DMS114 treated with DMSO at 0.1 percent for 48 hours (cell line): ENCODE measurements around the gene ERH.
"Not testable (repeated sequence)": the region's sequence is repeated elsewhere in the genome, so short reads cannot be mapped to it uniquely, and the experiment has no call there.

Source experiments
- DNase-seq: peaks from one replicate; lab custom pipeline; 2025; ENCODE audit not compliant: unreplicated experiment; lab: John Stamatoyannopoulos, UW

The ERH gene

GRCh38 chr14:69398818-69399210 lies 715 bp upstream of the ERH start:
- no peak for DNase-seq

DNA sequence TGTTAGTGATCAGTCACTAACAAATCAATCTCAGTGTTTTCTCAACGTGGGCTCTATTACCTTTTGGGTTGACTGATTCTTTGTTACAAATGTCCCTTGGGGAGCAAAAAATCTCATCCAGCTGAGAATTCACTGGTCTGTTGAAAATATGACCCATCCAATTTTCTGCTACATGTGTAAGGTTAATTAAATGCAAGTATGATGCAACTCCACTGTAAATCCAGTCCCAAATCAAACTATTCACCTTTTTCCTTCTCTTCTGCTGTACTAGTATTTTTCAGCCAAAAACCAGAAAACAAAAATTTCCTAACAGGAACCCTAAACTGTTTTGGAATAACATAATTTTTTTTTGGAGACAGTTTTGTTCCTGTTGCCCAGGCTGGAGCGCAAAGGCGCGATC lies 2.2 kb downstream of the ERH start:
- no peak for DNase-seq

DNA sequence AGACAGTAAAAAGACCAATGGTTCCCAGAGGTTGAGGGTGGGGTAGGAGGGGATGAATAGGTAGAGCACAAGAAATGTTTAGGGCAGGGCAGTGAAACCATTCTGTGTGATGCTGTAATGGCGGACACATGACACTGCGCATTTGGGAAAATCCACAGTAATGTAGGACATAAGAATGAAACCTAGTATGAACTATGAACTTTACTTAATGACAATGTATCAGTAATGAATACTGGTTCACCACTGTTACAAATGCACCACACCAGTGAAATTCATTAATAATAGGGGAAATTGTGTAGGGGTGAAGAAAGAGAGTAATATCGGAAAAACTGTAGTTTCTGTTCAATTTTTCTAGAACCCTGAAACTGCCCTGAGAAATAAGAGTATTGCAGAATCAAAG lies 5.6 kb downstream of the ERH start:
- no peak for DNase-seq

DNA sequence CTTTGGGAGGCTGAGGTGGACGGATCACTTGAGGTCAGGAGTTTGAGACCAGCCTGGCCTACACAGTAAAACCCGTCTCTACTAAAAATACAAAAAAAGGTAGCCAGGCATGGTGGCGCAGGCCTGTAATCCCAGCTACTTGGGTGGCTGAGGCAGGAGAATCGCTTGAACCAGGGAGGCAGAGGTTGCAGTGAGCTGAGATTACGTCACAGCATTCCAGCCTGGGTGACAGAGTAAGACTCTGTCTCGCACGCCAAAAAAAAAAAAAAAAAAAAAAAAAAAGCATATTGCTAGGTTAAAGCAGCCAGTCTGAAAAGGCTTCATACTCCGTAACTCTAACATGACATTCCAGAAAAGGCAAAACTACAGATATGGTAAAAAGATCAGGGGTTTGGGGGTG lies 6.7 kb downstream of the ERH start:
- not testable (repeated sequence) for DNase-seq

GRCh38 chr14:69387311-69387710 lies 10.8 kb downstream of the ERH start:
- no peak for DNase-seq

DNA sequence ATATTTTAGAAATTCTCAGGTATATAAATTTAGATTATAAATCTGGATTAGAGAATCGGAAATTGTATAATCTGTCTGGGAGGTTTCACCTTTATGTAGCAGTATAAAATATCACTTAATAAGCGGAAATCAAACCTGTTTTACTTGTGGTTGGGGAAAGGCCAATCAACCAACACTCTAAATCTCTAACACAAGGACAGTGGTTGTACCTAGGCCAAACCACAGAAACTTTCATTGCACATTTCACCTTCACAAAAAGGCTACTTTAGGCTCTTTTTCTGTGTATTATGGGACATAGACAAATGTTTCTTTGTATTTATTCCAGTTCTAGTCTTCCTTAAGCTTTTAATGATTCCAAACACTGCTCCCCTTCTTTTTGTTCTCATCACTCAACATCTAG lies 19.8 kb downstream of the ERH start:
- DNase-seq: no peak

DNA sequence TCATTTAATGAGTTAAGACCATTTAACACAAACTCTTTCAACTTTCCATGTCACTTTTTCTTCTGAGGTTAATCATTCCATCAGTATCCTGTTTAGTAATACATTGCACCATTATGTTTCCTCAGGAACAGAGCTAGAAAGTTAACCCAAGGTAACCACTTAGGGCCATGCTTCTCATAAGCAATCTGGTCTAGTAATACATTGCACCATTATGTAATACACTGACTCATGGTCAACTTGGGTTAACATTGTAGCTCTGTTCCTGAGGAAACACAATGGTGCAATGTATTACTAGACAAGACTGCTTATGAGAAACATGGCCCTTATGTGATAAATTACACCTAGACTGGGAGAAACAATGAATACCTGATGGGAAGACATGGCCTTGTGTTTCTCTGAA lies 21.7 kb downstream of the ERH start:
- DNase-seq: no peak

GRCh38 chr14:69375722-69376121 lies 22.4 kb downstream of the ERH start:
- DNase-seq: no peak

GRCh38 chr14:69375182-69375581 lies 22.9 kb downstream of the ERH start:
- no peak for DNase-seq

GRCh38 chr14:69374235-69374634 lies 23.9 kb downstream of the ERH start:
- no peak for DNase-seq

DNA sequence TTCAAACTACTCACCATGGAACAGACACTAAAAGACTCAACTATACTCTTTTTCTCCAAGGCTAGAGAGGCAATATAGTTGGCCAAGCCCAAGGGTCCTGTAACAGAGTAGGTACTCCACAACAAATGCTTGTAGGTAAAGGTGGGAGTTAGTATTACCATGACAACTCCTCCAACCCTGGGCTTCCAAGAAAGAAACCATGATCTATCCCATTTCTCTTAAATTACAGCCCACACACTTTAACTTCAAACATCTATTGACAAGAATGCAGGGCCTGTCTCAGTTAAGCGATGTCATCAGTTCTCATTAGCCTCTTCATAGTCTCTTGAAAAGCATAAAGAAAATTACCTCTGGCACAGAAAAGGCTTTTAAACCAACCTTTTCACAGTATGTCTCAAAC lies 25.0 kb downstream of the ERH start:
- DNase-seq: no peak

GRCh38 chr14:69372146-69372545 lies 26.0 kb downstream of the ERH start:
- no peak for DNase-seq

- DNase-seq: no peak
These were observed 28.0 kb downstream of the ERH start for GRCh38 chr14:69370061-69370460.

GRCh38 chr14:69368381-69368780 lies 29.7 kb downstream of the ERH start:
- no peak for DNase-seq

DNA sequence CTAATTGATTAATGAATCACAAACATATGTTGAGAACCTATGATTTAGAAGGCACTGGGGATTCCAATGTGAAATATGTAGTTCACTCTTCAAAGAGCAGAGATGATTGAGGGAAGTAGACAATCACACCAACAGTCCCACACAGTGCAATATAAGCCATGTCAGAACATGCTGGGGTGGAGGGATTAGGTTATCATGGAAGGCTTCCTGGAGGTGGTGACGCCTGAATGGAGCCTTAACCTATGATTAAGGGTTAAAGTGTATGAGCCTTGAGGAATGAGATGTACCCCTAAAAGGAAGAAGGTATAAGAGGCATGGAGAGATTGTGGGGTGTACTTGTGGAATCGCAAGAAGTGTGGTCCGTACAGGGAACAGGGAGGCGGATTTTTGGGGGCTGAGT lies 31.3 kb downstream of the ERH start:
- no peak for DNase-seq

DNA sequence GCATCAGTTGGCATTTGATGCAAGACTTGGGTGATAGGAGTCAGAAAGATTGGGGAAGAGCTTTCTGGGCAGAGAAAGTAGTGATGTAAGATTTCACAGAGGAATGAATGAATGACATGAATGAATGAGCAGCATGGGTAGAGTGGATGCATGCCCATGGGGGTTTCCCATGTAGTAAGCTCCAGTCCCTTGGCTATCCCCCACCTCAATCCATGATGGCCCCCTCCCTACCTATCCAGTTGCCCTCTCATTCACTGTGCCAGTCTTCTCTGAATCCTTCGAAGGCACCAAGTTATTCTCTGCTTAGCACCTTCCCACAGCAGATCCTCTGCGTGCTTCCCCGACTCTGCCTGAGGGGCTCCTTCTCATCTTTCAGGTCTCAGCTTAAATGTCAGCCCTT lies 32.0 kb downstream of the ERH start:
- DNase-seq: no peak

DNA sequence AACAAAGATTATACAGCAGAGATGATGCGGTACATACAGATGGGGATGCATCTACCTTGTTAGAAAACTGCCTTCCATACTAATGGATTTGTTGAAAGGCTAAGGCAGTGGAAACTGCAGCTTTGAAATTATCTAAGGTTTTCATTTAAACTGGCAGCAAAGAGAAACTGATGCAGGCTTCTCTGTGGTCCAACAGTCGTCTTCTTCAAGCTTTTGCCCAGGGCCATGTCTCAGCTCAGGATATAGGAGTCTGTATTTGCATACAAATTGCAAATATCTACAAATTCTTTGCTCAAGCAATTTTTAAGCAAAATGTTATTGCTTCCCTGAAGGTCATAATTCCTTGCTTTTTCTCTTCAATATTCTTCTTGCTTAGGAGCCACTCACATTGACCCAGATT lies 33.7 kb downstream of the ERH start:
- no peak for DNase-seq

- no peak for DNase-seq
These were observed 34.1 kb downstream of the ERH start for GRCh38 chr14:69363964-69364363.

DNA sequence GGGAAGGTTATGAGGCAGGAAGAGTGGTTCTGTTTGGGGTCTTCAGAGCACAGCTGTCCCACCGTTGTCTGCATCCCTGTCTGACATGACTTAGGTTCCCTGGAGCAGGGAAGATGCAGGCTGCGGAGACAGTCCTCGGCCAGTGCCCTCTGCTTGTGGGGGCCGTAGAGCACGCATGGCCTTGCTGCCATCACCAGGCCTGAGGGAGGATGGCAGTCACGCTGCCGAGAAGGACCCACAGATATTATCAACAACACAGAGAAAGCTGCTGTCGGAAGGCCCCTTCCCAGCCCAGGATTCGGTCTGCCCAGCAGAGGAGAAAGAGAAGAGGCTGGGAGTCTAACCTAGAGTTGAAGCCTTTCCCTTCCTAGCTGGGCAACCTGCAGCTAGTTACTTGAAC lies 35.0 kb downstream of the ERH start:
- DNase-seq: no peak

- no peak for DNase-seq
These were observed 37.5 kb downstream of the ERH start for GRCh38 chr14:69360438-69361108.

- no peak for DNase-seq
These were observed 39.1 kb downstream of the ERH start for GRCh38 chr14:69358966-69359365.

DNA sequence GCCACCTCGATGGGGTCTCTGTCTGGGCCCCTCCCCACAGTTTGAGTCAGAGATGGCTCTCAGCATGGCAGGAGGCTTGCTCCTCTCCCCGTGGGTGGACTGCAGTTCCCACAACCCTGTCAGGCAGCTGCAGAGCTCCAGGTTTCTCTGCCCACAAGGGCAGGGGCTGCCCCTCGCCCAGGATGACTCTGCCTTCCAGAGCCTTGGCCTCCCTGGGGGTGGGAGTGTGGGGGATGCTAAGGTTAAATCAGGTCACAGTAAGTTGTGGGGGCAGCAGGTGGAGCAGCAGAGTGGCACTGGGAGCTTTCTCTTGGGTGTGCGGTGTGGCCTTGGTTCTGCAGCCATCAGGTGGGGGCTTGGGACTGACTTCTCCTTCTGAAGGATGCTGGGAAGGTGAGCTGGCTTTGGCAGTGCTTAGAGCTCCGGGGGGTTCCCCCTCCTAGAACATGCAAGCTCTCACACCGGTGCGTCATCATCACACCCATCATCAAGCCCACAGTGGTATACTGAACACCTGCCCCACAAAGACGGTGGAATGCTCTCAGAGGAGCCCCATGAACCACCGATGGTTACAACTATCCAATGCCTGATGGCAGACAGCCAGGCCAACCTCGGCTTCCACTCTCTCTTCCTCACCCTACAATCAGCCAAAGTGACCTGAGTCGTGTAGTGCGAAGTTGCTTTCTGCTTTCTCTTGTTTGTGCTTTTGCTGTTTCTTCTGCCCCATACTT lies 39.7 kb downstream of the ERH start:
- DNase-seq: no peak
